GM21526 (cell line): ENCODE data around the gene AP4E1.
A peak's percentile ranks its signal among the peaks of the same experiment; 100 is the strongest.
"Not testable (repeated sequence)": the region's sequence is repeated elsewhere in the genome, so short reads cannot be mapped to it uniquely, and the experiment has no call there.

ENCODE experiments used
- ATAC-seq: cut with Tn5 transposase; IDR thresholded peaks from one replicate; pipeline ENCODE4 v1.9.1; 2021; ENCODE audit warnings: moderate library complexity; ENCODE audit not compliant: unreplicated experiment, low FRiP score

The AP4E1 gene

DNA sequence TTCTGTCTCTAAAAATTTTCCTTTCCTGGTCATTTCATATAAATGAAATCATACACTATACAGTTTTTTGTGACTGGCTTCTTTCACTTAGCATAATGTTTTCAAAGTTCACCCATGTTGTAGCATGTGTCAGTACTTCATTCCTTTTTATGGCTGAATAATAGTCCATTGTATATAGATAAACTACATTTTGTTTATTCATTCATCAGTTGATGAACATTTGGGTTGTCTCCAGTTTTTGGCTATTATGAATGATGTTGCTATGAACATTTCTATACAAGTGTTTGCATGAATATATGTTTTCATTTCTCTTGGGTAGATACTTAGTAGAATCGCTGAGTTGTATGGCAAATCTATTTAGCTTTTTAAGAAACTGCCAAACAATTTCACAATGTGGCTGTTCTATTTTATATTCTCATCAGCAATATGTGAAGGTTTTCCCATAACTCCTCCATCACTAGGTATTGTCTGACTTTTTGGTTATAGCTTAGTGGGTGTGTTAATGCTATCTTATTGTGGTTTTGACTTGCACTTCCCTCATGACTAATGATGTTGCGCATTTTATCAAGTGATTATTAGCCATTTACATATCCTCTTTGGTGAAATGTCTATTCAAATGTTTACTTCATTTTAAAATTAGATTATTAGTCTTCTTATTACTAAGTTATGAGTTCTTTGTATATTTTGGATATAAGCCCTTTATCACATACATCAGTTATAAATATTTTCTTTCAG lies 21.7 kb upstream of the AP4E1 start:
- ATAC-seq, result no peak

DNA sequence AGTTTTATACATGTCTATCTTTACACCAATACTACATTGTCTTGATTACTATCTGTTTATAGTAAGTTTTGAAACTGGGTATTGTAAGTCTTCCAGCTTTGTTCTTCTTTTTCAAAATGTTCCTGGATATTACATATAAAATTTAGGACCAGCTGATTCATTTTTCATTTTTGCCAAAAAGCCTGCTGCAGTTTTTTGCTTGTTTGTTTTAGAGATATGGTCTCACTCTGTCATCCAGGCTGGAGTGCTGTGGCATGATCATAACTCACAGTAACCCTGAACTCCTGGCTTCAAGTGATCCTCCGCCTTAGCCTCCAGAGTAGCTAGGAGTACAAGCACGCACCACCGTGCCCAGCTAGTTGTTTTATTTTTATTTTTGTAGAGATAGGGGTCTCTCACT lies 20.4 kb upstream of the AP4E1 start:
- no peak for ATAC-seq

DNA sequence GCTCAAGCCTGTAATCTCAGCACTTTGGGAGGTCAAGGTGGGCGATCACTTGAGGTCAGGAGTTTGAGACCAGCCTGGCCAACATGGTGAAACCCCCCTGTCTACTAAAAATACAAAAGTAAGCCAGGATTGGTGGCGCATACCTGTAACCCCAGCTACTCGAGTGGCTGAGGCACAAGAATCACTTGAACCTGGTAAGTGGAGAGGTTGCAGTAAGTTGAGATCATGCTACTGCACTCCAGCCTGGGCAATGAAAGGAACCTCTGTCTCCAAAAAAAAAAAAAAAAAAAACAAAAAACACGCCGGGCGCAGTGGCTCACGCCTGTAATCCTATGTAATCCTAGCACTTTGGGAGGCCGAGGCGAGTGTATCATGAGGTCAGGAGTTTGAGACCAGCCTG lies 18.9 kb upstream of the AP4E1 start:
- ATAC-seq, result no peak

DNA sequence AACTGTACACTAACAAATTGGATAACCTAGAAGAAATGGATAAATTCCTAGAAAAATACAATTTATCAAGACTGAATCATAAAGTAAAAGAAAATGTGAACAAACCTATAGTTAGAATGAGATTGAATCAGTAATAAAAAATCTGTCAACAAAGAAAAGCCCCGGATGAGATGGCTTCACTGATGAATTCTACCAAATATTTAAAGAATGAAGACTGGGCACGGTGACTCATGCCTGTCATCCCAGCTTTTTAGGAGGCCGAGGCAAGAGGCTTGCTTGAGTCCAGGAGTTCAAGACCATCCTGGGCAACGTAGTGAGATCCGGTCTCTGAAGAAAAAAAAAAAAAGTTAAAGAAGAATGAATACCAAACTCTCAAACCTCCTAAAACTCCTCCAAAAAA lies 17.7 kb upstream of the AP4E1 start:
- ATAC-seq, result no peak

DNA sequence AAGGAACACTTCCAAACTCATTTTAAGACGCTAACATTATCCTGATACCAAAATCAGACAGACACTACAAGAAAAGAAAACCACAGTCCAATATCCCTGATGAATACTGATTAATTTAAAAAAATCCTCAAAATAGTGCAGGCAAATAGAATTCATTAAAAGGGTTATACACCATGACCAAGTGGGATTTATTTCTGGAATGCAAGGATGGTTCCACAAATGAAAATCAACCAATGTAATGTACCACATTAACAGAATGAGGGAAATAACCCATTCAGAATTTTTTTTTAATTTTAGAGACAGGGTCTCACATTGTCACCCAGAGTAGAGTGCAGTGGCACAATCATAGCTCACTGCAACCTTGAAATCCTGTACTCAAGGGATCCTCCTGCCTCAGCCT lies 17.3 kb upstream of the AP4E1 start:
- no peak for ATAC-seq

DNA sequence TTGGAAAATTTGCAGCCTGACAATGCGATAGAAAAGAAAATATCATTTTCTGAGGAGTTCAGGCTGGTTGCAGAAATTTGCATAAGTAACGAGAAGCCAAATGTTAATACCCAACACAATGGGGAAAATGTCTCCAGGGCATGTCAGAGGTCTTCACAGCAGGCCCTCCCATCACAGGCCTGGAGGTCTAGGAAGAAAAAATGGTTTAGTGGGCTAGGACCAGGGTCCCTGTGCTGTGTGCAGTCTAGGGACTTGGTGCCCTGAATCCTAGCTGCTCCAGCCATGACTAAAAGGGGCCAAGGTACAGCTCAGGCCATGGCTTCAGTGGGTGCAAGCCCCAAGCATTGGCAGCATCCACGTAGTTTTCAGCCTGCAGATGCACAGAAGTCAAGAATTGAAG lies 14.5 kb upstream of the AP4E1 start:
- no peak for ATAC-seq

DNA sequence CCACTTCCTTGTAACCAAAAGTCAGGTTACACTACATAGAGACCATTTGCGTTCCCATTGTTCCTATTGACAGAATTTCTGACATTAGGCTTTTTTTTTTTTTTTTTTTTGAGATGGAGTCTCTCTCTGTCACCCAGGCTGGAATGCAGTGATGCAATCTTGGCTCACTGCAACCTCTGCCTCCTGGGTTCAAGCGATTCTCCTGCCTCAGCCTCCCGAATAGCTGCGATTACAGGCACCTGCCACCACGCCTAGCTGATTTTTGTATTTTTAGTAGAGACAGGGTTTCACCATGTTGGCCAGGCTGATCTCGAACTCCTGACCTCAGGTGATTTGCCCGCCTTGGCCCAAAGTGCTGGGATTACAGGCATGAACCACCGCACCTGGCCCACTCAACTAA lies 7.1 kb upstream of the AP4E1 start:
- ATAC-seq, result not testable (repeated sequence)

DNA sequence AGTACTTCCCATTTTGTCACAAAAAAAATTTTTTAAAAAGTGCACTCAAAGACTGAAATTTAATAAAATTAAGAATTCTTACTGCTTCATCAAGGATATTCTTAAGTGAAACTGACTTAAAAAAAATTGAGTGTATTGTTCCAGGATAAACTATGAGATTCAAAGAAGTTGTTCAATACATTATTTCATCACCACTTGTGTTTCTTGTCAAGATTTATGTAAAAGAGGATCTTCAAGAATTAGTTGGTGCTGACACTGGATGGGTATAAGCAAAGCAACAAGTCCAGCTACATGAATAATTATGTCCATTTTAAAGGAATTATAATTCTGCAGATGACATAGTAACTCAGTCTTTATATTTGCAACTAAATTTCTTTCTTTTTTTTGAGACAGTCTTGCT lies 4.3 kb upstream of the AP4E1 start:
- no peak for ATAC-seq

DNA sequence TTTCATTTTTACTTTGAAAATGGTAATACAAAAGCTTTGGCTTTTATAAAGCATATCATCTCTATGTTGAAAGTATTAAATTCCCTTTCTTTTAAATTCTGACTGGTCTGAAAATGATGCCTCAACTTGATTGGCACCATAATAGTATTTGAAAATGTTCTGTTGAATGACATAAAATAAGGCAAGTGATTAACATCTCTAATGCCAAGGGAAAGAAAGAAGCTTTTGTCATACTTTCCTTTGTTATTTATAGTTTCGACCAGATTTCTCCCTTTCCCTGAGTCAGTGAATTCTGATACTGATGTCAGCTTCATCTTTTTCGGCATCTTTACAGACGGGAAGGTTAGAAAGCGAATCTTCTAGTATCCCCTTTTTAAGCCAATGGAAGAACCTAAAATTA lies 3.4 kb upstream of the AP4E1 start:
- no peak for ATAC-seq

DNA sequence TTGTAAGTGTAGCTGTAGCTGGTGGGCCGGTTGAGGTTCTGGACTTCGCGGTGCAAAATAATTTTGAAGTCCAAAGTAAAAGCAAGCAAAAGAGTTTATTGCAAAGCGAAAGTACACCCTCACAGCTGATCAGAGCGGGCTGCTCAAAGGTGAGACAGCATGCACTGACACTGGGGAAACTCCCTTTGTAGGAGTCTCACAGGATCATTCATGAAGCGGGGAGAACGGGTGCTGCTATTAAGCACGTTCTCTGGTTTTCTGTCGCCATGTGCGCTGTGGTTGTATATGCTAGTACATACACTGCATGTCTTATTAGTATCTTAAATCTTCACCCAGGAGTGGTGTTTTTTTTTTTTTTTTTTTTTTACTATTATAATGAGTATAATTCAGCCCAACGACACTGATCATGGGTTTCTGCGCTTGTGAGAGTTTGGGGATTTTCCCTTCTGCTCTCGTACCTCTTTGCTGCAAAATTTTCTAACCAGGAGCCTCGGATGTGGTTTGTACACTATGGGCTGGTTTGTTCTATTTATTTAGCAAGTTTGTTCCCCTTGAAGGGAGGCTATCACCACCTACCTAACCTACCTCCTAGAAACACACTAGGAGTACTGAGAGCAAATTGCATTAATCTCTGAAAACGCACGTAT lies 1.4 kb upstream of the AP4E1 start:
- ATAC-seq, result peak; percentile 54

DNA sequence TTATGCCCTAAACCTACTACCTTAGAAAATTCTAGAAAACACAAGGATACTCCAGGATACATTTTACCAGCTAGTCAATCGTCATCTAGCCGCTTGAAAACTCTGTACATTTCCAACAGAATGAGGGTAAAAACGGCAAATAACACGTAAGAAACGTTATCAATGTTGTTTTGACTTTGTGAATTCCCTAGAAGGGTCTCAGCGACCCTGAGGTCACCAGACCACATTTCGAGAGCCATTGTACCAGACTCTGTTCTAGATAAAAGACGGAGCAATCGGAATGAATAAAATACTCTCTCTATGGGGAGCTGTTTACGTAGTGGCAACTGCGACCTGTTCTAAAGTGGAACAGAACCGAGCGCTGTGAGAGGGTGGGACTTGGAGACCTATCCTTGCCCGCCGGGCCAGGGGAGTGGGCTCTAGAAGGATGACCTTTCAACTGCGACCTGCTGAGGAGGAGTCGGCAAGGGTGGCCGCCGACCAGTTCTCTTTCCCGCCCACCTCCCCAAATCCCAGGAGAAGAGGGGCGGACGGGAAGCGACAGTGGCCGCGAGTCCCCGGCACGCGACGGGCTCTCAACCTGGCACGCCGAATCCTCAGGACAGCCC lies 778 bp upstream of the AP4E1 start:
- peak; percentile 28 for ATAC-seq

DNA sequence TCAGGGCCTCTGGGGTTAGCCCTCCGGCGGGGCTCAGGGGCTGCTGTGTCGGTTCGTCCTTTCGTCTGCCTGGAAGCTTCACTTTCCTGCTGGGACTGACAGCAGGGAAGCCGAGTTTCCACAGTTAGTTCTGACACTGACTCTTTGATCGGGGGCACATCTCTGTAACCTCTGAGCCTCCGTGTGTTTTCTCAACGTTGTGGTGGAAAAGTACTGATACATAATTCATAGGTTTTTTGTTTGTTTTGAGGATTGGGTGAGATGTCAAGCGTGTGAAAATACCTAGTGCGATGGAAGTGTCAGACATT lies 481 bp downstream of the AP4E1 start:
- no peak for ATAC-seq

DNA sequence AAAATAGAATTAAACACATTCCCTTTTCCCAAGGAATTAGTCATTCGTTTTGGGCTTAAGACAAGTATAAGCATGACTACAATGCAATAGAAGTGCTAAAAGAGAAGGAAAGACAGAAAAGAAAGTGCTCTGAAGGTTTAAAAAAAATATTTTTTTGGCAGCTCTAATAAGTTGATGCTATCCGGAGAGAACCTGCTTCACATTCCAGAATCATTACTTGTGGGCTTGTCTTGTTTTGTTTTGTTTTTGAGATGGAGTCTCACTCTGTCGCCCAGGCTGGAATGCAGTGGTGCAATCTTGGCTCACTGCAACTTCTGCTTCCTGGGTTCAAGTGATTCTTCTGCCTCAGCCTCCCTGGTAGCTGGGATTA lies 1.9 kb downstream of the AP4E1 start:
- ATAC-seq, result not testable (repeated sequence)

DNA sequence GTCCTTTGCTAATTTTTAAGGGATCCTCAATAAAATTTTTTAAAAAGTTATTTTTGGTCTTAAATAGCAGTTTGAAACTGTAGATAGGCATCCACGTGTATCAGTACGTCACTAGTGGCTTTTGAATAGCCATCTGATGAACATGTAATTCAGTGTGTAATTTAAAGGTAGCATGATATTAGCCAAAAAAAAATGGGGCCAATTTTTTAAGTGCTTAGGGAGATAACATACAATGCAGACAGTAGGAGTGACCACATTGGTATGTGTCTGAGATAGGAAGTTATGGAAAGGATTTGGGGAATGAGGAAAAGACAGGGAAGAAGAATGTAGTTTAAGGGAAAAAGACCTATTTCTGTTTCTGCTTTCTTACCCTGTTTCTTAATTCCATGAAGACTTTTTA lies 2.5 kb downstream of the AP4E1 start:
- ATAC-seq, result no peak

DNA sequence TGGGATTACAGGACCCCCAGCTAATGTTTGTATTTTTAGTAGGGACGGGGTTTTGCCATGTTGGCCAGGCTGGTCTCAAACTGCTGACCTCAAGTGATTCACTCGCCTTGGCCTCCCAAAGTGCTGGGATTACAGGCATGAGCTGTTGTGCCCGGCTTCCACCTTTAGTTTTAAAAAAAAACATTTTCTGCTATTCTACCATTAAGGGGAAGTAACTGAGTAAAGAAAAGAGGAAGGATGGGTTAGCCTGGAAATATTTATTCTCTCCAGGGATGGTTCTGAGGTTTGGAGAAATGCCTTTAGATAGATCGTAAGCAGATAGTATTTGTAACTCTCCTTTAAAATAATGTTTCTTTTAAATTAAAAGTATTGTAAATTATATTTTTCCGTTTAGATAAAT lies 3.1 kb downstream of the AP4E1 start:
- no peak for ATAC-seq

DNA sequence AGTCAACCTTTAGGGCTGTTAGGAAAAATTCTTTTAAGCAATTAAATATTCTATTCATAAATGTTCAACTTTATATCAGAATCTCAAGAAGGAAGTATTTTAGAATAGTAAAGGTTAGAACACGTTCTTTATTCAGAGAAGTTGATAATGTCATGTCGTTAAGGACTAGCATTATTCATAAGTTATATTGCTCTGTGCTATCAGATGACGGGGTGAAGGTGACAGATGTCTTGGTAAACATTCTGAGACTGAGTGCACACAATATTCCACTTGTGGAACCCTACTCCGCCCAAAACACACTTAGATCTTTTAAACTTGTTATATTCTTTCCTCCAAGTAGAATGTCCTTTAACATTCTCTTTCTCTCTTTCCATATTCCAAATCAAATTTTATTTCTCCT lies 7.9 kb downstream of the AP4E1 start:
- ATAC-seq, result no peak

DNA sequence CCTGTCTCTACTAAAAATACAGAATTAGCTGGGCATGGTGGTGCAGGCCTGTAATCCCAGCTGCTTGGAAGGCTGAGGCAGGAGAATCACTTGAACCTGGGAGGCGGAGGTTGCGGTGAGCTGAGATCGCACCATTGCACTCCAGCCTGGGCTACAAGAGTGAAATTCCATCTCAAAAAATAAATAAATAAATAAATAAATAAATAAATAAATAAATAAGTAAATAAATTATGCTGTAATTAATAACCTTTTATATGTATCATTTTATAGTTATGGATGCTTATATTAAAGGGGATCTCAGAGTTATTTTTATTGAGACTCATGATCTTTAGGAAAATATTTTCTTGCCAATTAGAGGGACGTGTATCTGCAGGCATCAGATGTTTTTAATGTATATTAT lies 10.9 kb downstream of the AP4E1 start:
- ATAC-seq, result not testable (repeated sequence)

DNA sequence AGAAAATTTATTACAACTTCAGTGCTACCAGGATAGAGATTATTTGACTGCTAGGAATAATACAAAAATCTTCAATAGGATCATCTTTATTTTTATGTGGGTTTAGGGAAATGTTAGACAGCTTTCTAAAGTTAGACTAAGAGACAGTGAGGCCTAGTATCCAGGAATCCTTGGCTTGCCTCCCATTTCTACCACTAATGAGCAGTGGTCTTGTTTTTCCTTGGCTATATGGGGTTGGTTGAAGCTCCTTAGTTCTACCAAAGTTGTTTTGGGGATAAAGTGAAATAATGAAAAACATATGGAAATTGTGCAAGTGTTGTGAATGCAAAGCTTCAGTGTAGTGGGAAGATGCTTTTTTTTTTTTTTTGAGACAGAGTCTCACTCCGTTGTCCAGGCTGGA lies 16.8 kb downstream of the AP4E1 start:
- no peak for ATAC-seq

DNA sequence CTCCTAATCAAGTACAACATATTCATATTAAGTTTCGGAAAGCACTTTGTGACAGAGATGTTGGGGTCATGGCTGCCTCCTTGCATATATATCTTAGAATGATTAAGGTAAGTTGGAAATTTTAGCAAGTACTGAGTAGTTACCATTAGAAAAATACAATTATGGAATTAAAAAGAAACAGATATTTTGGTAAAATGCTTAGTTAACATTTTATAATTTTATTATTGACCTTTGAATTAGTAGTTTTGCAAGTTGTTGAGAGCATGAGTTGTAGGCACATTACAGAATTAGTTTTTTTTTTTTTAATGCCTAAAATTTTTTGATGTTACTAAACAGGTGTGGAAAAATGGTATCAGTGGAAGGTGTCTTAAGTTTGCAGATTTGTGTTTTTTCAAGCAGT lies 20.6 kb downstream of the AP4E1 start:
- ATAC-seq, result no peak

DNA sequence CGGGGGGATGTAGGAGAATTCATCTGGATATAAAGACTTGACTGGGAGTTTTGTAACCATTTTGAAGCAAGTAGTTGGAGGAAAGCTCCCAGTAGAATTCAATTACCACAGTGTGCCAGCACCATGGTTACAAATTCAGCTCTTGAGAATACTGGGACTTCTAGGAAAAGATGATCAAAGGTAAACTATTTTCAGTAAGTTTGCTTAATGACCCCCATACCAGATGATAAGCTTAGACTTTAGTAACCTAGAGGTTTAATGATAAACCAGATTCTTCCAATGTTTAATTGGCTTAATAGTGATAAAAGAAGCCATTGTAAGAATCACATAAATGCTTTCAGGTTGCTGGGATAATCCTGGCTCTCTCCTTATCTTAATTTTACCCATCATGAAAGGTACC lies 22.3 kb downstream of the AP4E1 start:
- ATAC-seq, result no peak

DNA sequence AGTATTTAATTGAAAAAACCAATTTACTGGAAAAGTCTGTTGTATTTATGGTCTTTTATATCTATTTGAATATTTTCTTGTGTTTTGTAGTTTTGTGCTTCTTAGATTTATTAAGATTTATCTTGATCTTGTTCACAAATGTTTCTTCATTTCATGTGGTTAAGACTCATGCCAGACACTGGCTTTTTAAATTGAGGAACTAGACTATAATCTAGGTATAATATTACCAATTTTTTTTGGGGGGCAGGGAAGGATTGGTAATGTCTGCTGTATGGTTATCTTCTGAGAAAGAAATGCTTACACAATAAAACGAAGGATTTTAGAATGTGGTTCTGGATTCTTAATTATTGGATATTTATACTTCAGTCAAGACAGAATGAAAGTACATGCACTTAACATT lies 24.9 kb downstream of the AP4E1 start:
- ATAC-seq, result no peak

DNA sequence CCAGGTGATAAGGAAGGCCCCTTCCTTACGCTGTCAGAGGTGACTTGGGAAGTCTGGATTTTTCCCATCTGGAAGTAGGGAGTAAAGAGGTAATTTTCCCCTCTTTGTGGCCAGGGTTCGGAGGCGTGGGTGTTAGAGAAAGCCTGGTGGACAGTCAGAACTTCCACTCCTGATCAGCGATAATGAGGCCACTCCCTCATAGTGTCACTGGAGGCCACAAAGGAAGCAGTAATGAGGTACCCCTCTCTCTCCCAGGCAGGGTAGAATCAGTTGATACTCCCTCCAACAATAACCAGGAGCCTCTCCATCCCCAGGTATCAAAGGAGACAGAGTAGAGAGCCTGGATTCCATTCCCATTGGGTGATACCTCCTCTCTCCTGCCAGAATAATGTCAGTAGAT lies 30.0 kb downstream of the AP4E1 start:
- ATAC-seq, result no peak
